CD4-positive, alpha-beta T cell treated with Interleukin-6 for 4 hours (primary cell): ENCODE results near the gene MAGEA3.
"Not testable (repeated sequence)": the region's sequence is repeated elsewhere in the genome, so short reads cannot be mapped to it uniquely, and the experiment has no call there.

ENCODE experiments used
- DNase-seq: peaks from one replicate; pipeline ENCODE4 v3.0.0-alpha.2; 2020; ENCODE audit warnings: mixed read lengths

The MAGEA3 gene

GRCh38 chrX:152697952-152698931 lies at the start of gene MAGEA3:
TSS of gene MAGEA3 (plus strand) at chrX:152698794. CDS start at chrX:152700833, 2,039 bp downstream.
- not testable (repeated sequence) for DNase-seq

- DNase-seq: no peak
Observed at GRCh38 chrX:152652060-152652459, 46.5 kb upstream of the MAGEA3 start.

GRCh38 chrX:152652467-152652866 lies 46.1 kb upstream of the MAGEA3 start:
- DNase-seq: no peak

GRCh38 chrX:152656087-152656486 lies 42.5 kb upstream of the MAGEA3 start:
- no peak for DNase-seq

- no peak for DNase-seq
Observed at GRCh38 chrX:152656890-152657289, 41.7 kb upstream of the MAGEA3 start.

GRCh38 chrX:152658302-152658701 lies 40.3 kb upstream of the MAGEA3 start:
- no peak for DNase-seq

GRCh38 chrX:152663086-152663485 lies 35.5 kb upstream of the MAGEA3 start:
- no peak for DNase-seq

- DNase-seq: no peak
Observed at GRCh38 chrX:152674135-152674534, 24.5 kb upstream of the MAGEA3 start.

- DNase-seq: not testable (repeated sequence)
Observed at GRCh38 chrX:152674652-152675051, 23.9 kb upstream of the MAGEA3 start.

- not testable (repeated sequence) for DNase-seq
Observed at GRCh38 chrX:152681012-152681411, 17.6 kb upstream of the MAGEA3 start.

- not testable (repeated sequence) for DNase-seq
Observed at GRCh38 chrX:152700390-152700789, 1.8 kb downstream of the MAGEA3 start.

GRCh38 chrX:152706500-152706899 lies 7.9 kb downstream of the MAGEA3 start:
- not testable (repeated sequence) for DNase-seq

- not testable (repeated sequence) for DNase-seq
Observed at GRCh38 chrX:152709173-152709572, 10.6 kb downstream of the MAGEA3 start, which contains the start of gene CSAG2. TSS of gene CSAG2 (minus strand) at chrX:152709273. CDS start at chrX:152709112, 161 bp downstream.

- DNase-seq: not testable (repeated sequence)
Observed at GRCh38 chrX:152713195-152713594, 14.6 kb downstream of the MAGEA3 start.

- not testable (repeated sequence) for DNase-seq
Observed at GRCh38 chrX:152713815-152714787, 15.5 kb downstream of the MAGEA3 start, which contains the start of gene MAGEA2B. TSS of gene MAGEA2B (plus strand) at chrX:152714628. CDS start at chrX:152717107, 2,479 bp downstream.

GRCh38 chrX:152725409-152725808 lies 26.8 kb downstream of the MAGEA3 start:
- DNase-seq: no peak

- no peak for DNase-seq
Observed at GRCh38 chrX:152733261-152733975, 34.8 kb downstream of the MAGEA3 start, which contains the start of the genes CSAG1 and MAGEA12. TSS of gene CSAG1 (minus strand) at chrX:152733721. CDS start at chrX:152732460, 1,261 bp downstream. TSS of gene MAGEA12 (plus strand) at chrX:152733757. CDS start at chrX:152736162, 2,405 bp downstream.

GRCh38 chrX:152734143-152734858 lies 35.7 kb downstream of the MAGEA3 start:
- DNase-seq: not testable (repeated sequence)

- no peak for DNase-seq
Observed at GRCh38 chrX:152735101-152735500, 36.5 kb downstream of the MAGEA3 start.

GRCh38 chrX:152735860-152736511 lies 37.4 kb downstream of the MAGEA3 start:
- DNase-seq: no peak

GRCh38 chrX:152736528-152736927 lies 37.9 kb downstream of the MAGEA3 start:
- DNase-seq: not testable (repeated sequence)
